HK-2 (cell line): ENCODE data around the gene ADAM22.

ENCODE experiments used
- DNase-seq: peaks from one replicate; pipeline ENCODE4 v3.0.0-alpha.2; 2018; ENCODE audit not compliant: unreplicated experiment

ADAM22 gene

DNA sequence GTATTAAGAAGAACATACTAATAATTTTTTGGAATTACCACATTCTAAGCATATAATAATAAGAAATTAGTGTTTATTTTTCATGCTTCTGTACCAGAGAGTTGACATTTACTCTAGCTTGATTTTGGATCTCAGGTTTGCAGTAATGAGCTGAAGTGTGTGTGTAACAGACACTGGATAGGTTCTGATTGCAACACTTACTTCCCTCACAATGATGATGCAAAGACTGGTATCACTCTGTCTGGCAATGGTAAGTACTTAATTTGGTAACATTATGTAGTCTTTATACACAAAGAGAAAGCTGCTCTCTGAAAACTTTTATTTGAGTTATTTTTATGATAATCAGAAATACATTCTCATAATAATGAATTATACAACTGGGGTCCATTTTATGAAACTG lies 231.6 kb downstream of the ADAM22 start:
- DNase-seq, result no peak

DNA sequence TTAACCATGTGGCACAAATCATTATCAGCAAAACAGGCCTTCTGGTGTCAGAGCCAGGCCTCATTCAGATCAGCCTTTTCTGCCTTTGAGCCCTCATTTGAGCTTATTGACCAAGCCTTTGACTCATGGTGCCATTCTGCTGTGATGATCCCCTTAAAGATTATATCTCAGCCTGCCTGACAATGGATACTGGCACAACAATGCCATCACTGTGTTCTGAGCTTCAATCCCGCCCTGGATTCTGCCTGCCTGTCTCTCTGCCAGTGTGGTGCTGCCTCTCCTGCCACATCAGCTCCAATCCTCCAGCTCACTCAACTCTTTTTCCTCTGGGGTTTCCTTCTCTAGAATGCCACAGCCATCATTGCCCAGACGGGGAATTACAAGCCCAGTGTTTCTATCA lies 233.2 kb downstream of the ADAM22 start:
- no peak for DNase-seq

DNA sequence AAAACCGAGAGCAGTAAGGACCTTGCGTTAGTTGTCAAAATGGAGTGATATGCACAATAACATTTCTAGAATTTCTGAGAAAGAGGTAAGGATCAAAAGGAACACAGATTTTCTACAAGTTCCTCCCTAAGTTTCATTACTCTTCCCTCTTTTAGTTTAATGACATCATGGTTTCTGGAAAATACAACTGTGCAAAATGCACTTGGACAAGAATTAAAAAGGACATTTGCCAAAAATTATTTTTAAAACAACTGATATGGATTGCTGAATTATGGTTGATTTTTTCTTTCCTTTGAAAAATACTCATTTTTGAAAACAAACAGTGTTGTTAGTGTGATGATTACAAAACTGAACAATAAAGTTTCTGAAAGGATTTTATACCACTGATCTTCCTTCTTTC lies 233.7 kb downstream of the ADAM22 start:
- no peak for DNase-seq

DNA sequence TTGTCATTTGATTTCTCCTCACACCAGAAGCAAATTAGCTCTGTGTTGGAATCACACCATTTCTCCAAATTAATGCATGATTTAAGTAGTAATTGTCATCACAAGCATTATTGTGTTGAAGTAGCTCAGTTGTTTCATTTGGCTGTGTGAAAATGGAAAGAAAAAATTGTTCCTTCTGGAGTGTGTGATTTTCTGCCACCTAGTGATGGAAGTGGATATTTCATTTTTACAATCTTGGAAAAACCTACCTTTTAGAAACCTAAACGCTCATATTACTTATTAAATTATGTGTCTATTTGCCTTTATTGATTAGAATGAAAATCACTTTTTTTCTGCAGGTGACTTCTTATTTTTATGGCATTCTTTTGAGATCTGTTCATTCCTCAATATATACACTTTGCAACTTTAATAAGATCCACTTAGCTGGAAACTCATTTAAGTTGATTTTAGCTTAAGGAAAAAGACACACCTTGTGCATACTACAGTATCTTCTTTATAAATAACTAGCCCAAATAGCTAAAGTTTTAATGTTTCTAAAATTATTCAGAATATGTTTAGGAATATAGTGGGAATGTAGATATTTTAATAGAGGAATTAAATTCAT lies 235.8 kb downstream of the ADAM22 start:
- no peak for DNase-seq

DNA sequence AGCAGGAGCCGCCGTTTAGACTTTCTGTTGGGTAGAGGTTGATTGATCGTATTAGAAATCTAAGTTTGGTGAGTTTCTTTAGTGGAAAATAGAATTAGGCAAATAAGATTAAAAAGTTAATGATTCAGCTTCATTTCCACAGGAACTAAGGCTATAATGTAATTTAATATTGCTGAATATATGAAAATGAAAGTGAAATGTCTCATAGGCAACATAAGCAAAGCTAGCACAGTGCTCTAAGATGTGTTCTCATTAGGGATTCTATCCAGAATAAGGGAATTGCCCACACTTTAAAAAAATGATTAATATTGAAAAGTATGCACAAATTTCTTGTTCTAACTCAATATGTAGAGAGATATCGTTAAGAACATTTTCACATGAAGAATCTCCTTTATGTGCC lies 238.8 kb downstream of the ADAM22 start:
- DNase-seq, result no peak

DNA sequence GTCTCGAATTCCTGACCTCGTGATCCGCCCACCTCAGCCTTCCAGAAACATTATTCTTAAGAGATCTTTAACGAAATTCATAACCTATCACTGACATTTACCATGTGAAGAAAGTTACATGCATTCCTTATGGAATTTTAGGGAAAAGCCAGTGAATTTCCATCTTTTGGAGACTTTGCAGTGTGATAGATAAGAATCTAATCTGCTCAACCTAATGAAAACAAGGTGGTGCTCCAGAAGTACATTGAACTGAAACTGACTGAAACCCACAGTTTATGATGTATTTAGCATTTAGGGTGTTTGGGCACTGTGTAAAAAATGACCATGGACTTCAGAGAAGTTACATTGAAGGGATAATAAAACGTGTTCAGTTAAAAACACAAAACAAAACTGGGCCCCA lies 242.1 kb downstream of the ADAM22 start:
- DNase-seq, result no peak

DNA sequence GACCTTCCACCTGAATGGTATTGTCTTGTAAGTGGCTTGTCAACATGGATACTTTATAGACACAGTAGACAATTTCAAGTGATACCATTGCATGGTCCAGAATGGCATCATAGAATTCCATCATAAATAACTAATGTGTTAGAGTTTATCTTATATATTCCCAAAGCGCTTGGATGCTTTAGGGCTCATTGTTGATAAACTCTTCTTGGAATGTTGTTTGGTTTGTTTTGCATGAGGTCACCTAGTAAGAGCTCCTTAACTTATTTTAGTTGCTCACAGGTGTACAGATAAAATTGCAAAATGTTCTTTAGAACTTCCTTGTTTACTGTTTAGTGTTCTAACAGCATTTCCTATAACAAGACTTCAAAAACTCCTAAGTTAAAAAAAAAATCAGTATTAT lies 249.0 kb downstream of the ADAM22 start:
- DNase-seq, result no peak

DNA sequence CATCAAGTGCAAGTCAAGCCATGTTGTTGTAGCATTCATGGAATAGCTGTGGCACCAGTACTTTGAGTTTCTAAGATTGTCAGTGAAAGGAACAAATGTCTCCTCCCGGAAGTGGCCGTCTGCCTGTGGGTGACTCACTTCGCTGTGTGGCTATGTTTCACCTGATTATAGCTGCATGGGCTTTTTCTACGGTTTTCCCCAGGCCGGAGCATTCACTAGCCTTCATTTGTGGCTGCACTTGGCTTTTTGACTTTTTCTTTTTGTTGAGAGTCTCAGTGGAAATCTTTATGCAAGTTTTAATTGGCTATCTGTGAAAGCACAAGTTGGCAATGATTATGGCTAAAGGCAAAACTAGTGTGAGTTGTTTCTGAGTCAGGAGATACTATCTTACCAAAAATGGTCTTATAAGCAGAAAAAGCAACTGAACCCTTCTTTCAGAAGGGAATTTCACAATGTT lies 250.8 kb downstream of the ADAM22 start:
- DNase-seq, result peak; percentile 49

DNA sequence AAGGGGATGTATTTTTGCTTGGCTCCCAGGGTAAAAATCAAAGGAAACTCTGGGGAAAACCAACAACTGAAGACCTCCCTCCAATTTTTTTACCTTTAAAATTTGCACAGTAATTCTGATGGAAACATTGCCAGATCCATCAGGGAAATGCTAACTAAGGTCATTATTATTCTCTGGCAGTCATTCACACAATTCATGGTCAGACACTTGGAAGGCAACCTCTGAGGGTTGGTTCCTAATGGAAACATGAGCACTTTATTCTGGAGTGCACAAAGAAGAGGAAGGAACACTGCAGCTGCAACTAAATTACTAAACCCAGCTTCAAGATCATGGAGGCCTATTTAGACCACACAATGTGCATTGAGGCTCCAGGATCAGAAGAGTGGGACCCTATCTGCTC lies 251.6 kb downstream of the ADAM22 start:
- no peak for DNase-seq

DNA sequence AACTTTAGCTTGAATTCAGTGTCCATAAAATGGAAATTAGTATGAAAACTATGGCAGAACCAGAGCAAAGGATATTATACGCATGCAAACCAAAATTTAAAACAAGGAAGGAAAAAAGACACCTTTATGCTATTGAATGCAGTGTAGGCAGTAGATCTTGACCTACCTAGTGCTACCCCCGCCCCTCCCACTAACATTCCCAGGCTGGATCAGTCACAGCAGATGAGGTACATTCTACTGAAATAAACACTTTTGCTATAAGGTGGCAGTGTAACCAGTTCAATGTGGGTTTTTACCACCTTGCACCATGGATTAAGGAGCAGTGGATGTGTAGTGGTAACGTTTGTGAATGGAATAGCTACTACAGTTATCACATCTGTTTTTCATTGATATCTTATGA lies 257.9 kb downstream of the ADAM22 start:
- no peak for DNase-seq

DNA sequence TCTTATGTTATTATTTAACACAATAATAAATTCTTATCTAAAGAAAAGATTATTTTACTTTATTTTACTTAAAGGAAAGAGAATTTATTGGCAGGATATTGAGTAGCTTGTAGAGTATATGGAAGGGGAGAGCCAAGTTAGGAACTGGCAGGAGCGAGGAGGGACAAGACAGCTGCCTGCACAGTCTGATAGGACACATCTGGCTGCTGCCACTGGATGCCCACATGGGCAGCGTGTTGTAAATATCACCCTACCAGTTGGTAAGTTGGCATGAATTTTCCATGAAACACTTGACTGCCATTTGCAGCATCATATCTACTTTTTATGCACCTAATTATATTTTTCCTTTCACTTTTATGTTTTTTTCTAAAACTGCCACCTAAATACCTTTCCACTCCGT lies 266.2 kb downstream of the ADAM22 start:
- no peak for DNase-seq

DNA sequence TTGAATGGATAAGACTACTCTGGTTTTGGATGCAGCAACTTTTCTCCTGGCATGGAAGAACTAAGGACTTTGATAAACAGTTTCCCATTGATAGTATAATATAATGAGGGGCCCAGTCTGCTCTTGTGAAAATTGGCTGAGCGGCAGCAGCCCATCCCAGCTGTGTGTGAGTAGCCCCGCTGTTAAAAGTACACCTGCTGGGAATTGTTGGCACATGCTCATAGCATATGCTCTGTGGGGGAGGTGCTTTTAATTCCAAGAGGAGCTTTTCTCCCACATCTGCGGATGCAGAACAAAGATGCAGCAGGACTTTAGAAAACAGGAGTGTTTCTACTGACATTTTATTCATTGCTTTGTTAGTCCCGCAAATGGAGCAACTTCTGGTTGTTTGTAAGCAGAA lies 266.7 kb downstream of the ADAM22 start:
- no peak for DNase-seq

DNA sequence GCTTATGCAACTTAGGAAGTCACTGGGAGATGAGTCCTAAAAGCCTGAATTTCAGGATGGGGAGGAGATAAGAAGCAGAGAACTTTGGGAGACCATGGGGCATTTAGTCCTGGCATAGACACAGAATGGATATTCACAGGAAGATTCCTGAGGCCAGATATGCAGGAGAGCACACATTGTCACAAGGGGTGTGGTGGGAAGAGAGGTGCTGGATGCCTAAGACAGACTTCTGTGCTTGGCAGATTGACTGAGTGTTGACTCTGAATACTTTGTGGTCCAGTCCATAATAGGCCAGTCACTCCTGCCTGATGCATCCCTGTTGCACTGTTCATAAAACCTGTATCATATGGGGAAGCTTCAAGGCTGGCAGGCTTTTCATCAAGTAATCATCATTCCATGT lies 267.3 kb downstream of the ADAM22 start:
- DNase-seq, result no peak

DNA sequence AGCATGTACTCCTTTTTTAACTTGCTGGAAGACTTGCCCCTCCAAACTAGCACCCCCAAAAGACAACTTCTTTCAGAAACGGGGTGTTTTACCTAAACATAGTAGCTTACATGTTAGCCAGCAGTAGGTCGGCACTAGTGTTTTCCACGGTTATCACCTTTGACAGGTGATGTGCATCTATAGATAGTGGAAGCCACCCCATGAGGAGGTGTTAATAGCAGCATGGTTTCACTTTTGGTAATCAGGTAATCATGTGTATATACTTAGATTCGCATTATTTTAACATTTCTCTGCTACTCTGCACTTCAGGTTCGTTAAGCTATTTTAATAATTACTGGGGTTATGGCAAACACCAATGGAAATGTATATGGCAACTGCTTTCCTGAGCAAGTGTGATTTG lies 268.2 kb downstream of the ADAM22 start:
- DNase-seq, result no peak

DNA sequence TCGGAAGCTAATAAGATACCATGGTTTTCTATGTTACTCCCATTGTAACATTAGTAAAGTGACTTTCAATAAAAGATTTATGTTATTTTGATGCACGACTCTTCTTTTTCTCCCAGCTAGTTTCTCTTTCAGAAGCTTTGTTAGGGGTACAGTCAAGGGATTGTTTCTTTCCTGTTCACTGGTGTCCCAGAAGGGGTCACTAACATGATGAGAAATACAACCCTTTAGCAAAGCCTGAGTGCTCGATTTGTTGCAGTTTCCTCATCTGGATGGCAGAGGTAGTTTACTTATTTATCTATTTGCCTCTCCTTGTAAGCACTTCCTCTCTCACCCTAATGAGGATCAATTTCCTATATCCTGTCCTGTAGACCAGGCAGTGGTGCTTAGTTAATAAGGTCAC lies 268.7 kb downstream of the ADAM22 start:
- DNase-seq, result no peak

DNA sequence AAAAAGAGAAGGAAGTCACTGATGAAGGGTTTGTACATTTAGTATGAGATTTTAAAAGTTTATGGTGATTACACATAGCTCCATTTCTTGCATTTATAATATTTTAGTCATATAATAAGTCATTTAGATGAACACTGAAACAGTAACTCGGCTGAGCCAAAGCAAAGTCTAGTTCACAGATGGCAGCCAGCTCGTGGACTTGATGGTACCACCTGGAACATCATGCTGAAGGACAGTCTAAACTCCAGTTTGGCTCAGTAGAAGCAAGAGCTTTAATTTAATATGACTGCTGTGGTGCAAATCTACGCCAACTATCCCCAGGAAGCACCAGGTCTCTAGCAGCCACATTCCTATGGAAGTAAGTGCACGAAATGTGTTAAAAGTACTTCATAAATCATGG lies 269.4 kb downstream of the ADAM22 start:
- DNase-seq, result no peak

DNA sequence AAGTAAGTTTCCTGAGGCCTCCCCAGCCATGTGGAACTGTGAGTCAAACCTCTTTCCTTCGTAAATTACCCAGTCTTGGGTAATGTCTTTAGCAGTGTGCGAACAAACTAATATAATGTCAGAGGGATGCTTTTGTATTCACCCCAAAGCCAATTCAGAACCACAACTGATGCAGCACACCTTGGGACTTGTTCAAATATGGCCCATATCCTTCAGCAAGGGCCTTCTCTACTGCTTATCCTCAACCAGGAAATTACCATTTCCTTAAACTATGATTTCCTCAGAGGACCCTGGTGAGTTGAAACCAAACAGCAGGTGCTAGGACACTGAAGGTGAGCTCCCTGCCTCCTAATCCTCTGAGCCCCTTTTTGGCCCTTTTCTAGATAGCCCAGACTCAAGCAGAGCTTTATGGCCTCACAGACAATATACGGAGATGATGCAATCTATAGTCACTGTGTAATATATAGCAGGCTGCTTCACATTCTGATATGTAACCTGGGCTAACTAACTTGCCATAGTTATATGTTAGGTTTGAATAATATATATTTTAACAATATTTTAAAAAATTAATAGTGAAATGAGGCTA lies 270.6 kb downstream of the ADAM22 start:
- DNase-seq, result no peak

DNA sequence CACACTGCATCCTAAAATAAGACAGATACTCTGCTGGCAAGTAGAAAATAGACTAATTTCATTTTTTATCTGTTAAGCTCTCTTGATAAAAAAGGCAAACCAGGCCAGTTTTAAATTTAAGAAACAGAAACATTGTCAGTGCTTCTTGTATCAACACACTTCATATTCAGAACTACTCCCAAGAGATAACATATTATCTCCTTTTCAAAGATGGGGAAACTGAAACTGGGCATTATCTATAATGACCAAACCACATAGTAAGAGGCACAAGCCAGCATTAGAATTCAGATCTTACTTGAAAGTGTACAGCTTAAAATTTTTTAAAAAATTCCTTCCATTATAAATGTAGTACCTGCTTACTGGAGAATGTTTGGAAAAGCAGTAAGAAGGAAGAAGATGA lies 271.1 kb downstream of the ADAM22 start:
- DNase-seq, result no peak

DNA sequence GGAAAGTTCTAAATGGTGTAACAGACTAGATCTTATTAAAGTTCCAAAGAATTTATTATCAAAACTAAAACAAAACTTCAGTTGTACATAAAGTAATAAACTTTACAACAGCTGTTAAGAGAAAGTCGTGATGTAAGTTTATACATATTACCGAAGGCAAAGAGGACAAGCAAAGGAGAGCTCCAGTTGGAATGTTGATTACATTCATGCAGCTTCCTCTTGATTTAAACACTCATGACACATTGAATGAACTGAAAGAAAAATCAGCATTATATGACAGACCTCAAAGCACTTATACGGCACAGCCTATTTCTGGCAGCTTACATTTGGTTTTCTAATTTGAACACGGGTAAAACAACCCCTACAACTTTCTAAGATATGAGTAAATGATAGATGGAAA lies 272.2 kb downstream of the ADAM22 start:
- no peak for DNase-seq

DNA sequence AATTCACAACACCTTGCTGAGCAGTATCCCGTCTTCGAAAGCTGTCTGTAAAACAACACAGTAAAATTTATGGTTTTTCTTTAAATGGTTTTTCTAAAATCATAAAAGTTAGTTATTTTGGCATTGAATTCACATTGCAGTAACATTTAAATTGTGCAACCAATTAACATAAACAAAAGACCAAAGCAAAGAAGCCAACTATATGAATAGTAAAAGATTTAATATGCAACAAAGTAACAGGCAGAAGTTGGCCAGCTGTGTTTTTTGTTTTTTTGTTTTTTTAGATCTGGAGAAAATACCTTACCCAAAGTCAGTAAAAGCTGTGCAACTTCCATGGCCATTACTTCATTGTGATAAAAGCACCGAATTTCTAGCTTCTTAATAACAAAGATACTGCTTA lies 274.5 kb downstream of the ADAM22 start:
- DNase-seq, result no peak

DNA sequence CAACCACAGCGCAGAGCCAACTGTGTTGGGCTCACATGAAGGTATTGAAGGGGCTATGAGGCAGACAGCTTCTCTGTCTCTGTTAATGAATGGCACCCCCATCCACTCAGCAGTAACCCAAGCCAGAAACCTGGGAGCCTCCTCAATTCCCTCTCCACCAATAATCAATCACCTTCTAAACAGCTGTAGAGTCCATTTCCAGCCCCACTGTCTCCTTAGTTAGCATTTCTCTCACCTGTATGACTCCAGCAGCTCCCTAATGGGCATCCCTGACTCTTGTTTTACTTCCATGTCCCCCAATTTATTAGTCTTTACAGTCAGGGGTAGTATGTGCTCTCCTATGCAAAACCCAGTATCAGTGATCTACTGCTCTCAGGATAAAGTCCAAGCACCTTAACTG lies 278.9 kb downstream of the ADAM22 start:
- no peak for DNase-seq

DNA sequence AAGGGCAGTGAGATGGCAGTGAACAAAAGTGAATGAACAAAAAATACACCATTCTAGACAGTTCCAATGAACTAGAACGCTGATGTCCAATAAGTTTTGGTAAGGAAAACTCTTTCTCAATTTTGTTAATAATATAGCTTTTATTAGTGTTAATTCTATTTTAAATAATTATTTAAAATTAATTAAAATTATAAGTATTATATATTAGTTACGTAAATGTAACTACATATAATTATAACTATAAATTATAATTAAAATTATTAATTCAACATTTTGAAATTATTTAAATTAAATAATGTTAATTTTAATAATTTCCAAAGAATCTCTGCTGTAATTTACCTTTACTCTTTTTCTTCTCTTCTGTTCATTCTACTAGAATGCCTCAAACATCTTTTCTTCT lies 280.4 kb downstream of the ADAM22 start:
- DNase-seq, result no peak

DNA sequence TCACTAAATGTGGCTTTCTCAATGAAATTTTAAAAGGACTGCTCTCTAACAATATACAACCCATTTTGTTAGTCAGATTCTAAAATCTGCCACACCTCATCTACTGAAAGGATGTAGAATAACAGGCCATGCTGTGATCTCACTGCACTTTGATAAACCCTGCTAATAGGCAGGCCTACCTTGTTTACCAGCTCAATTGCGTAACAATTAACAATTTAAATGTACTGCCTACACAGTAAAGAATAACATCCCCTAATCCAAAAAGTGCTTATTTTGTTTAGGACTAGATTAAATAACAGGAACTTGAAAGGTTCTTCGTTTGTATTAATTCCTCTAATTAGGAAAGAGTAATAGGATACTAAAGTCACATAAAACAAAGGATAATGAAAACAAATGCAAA lies 281.2 kb downstream of the ADAM22 start:
- no peak for DNase-seq

DNA sequence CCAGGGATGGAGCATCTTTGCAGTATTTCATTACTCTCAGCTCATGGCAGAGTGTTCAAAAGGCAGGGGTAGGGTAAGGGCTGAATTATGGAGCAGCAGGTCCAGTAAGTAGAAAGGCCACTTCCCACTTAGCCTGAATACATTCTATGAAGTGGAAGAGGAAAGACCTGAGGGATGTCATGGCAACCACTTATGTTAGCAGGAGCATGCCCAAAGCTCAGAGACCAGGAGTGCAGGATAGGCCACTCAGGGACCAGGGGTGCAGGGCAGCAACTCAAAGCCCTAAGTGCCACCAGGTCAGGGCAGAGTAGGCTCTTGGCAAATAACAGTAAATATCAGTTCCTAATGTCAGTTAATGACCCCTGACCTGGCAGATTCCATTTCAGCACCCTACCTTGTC lies 282.2 kb downstream of the ADAM22 start:
- no peak for DNase-seq
